Brain microvascular endothelial cell (primary cell): Measurements from ENCODE around the gene LIPE.

ENCODE experiments used
- DNase-seq: peaks from one replicate; pipeline ENCODE4 v3.0.0-alpha.2; 2020
- H3K27ac ChIP-seq: fragments of 250-450 bp; sonication (Bioruptor Pico); 2 replicates; pipeline ENCODE4 v1.5.1; 2020; ENCODE audit warnings: mild to moderate bottlenecking, moderate library complexity
- H3K27me3 ChIP-seq: fragments of 250-450 bp; sonication (Bioruptor Pico); replicated peaks from 2 replicates; pipeline ENCODE4 v1.5.1; 2020; ENCODE audit warnings: mild to moderate bottlenecking
- H3K36me3 ChIP-seq: fragments of 250-450 bp; sonication (Bioruptor Pico); replicated peaks from 2 replicates; pipeline ENCODE4 v1.5.1; 2020; ENCODE audit warnings: mild to moderate bottlenecking
- H3K4me3 ChIP-seq: 2 replicates; pipeline ENCODE4 v1.5.1; 2011; ENCODE audit warnings: low read depth, mild to moderate bottlenecking, control low read depth, low read length, moderate library complexity
- in situ Hi-C: cut with HindIII; loops from 2 replicates; pipeline ENCODE4 v1.10.0; 2017; ENCODE audit warnings: low sequenced_read_pairs, low pct_ligation_motif_present
- TF ChIP-seq, protein P1 (sequence below): IDR thresholded peaks from 2 replicates; pipeline ENCODE4 v1.5.1; 2011; ENCODE audit warnings: low read depth, mild to moderate bottlenecking, moderate library complexity, low read length, control low read depth, inconsistent platforms; ENCODE audit errors: missing control alignments

Gene LIPE

DNA sequence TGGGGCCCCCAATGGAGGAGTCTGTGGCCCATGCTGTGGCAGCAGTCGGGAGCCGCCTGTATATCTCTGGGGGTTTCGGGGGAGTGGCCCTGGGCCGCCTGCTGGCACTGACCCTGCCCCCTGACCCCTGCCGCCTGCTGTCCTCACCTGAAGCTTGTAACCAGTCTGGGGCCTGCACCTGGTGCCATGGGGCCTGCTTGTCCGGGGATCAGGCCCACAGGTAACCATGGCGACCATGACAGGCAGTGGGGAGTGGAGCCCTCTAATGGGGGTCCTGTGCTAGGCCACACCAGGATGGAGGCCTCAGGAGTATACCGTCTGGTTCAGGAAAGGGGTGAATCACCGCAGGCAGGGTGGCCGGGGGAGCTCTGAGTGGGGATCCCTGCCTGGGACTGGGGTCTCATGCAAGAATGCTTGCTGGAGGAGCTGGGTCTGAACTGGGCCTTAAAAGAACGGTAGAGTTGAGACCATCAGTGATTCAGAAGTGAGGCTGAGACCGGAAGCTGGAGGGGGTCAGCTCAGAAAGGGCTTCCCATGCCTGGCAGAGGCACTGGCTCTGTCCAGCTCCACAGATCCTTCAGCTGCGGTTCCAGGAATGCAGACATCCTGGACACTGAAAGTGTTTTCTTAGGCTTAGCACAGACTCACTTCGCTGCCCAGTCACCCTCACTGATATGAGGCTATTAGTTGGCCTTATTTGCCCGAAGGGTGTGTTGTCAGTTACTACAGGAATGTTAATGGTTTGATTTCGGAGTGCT is 66.2 kb downstream of the LIPE start:
- in situ Hi-C loops = no loop called here

DNA sequence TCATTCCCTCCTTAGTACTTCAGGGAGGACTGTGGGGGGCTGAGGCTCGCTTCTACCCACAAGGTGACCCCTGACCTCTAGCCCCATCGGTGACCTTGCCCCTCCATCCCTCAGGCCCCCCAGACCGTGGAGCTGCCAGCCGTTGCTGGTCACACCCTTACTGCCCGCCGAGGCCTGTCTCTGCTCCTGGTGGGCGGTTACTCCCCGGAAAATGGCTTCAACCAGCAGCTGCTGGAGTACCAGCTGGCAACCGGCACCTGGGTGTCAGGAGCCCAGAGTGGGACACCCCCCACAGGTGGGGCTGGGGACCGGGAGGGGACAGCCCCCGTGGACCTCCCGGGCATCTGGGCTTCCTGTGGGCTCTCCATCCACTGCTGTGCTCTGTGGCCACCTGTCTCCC is 69.9 kb downstream of the LIPE start:
- DNase-seq = no peak
- Histone ChIP-seq H3K36me3 (peaks cover 2% of the 10 kb centered on the region), H3K4me3 (no peak overlapping the region), H3K27me3 (no peaks in the 10 kb centered on the region), H3K27ac (no peak overlapping the region)
- in situ Hi-C loops = no loop called here
- TF ChIP-seq, protein P1, sequence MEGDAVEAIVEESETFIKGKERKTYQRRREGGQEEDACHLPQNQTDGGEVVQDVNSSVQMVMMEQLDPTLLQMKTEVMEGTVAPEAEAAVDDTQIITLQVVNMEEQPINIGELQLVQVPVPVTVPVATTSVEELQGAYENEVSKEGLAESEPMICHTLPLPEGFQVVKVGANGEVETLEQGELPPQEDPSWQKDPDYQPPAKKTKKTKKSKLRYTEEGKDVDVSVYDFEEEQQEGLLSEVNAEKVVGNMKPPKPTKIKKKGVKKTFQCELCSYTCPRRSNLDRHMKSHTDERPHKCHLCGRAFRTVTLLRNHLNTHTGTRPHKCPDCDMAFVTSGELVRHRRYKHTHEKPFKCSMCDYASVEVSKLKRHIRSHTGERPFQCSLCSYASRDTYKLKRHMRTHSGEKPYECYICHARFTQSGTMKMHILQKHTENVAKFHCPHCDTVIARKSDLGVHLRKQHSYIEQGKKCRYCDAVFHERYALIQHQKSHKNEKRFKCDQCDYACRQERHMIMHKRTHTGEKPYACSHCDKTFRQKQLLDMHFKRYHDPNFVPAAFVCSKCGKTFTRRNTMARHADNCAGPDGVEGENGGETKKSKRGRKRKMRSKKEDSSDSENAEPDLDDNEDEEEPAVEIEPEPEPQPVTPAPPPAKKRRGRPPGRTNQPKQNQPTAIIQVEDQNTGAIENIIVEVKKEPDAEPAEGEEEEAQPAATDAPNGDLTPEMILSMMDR = no peak

More for the DNA sequence above, 66.2 kb downstream of the LIPE start:
- no peaks in the 10 kb centered on the region for H3K27me3 ChIP-seq
- DNase-seq = no peak
- TF ChIP-seq, protein P1 = no peak
- no peak overlapping the region for H3K4me3 ChIP-seq
- no peak overlapping the region for H3K27ac ChIP-seq
- H3K36me3 ChIP-seq = peaks cover 6% of the 10 kb centered on the region

DNA sequence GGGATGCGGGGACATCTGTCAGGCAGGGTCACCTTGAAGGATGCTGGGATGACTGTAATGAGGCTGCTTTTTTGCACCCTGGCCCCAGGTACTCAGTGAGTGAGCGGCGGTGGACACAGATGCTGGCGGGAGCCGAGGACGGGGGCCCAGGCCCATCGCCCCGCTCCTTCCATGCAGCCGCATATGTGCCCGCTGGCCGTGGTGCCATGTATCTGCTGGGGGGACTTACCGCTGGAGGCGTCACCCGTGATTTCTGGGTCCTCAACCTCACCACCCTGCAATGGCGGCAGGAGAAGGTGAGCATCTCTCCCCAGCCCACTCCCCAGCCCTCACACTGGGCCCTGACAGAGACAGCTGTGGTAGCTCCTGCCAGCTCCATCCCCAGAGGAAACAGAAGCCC is 70.5 kb downstream of the LIPE start:
- Histone ChIP-seq H3K36me3 (peaks cover 2% of the 10 kb centered on the region), H3K27me3 (no peaks in the 10 kb centered on the region), H3K4me3 (no peak overlapping the region), H3K27ac (no peak overlapping the region)
- TF ChIP-seq, protein P1 = no peak
- DNase-seq = no peak
- in situ Hi-C loops = no loop called here

DNA sequence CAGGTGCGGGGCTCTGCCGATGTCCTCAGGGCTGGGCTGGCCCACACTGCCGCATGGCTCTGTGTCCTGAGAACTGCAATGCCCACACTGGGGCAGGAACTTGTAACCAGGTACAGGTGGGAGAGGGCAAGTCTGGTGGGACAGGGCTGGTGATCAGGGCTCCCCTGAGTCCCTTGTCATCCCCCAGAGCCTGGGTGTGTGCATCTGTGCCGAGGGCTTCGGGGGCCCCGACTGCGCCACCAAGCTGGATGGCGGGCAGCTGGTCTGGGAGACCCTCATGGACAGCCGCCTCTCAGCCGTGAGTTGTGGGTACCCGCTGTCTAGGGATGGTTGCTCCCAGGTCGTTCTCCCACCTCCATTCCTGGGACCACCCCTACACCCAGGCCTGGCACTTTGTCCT is 71.3 kb downstream of the LIPE start:
- in situ Hi-C loops = no loop called here
- H3K36me3 ChIP-seq = peaks cover 2% of the 10 kb centered on the region
- DNase-seq = no peak
- no peak overlapping the region for H3K27ac ChIP-seq
- TF ChIP-seq, protein P1 = no peak
- no peak overlapping the region for H3K4me3 ChIP-seq
- no peaks in the 10 kb centered on the region for H3K27me3 ChIP-seq

DNA sequence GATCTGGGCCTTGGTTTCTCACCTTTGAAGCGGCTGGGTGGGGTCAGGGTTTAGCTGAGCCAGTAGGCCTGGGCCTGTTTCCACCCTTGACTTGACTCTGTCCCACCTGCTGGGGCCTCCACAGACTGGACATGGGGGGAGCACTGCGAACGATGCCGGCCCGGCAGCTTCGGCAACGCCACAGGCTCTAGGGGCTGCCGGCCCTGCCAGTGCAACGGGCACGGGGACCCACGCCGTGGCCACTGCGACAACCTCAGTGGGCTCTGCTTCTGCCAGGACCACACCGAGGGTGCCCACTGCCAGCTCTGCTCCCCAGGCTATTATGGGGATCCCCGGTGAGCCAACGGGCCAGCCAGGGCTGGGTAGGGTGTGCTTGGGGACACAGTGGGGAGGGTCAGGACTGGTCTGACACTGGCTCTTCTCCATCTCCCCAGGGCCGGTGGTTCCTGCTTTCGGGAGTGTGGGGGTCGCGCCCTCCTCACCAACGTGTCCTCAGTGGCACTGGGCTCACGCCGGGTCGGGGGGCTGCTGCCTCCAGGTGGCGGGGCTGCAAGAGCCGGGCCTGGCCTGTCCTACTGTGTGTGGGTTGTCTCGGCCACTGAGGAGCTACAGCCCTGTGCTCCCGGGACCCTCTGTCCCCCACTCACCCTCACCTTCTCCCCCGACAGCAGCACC is 73.7 kb downstream of the LIPE start:
- Histone ChIP-seq H3K27me3 (no peaks in the 10 kb centered on the region), H3K4me3 (no peak overlapping the region), H3K27ac (no peak overlapping the region), H3K36me3 (peaks cover 2% of the 10 kb centered on the region)
- in situ Hi-C loops = no loop called here
- no peak for DNase-seq
- TF ChIP-seq, protein P1 = no peak
